Endothelial cell of umbilical vein (primary cell): ENCODE data around the gene ZP2. TPM values are rescaled to one million over a fixed set of nuclear protein-coding genes. Genes with fewer than 3 reads are reported as not detected.

Experiments used
- BruUV-seq: library from RNA; stranded (reverse); fragments of 400-500 nt; replicated peaks from 2 replicates; lab custom pipeline; 2021; lab: Mats Ljungman, UMichigan
- CTCF ChIA-PET: fragments of 300-600, 350-600 bp; sonication (Branson Sonifier 250); formaldehyde crosslinking; loops from one replicate; lab custom pipeline; 2021; ENCODE audit warnings: antibody characterized with exemption, inconsistent platforms; lab: Charles Lee
- POLR2A ChIA-PET: fragments of 300-600, 350-600 bp; sonication (Branson Sonifier 250); formaldehyde crosslinking; loops from one replicate; lab custom pipeline; 2021; ENCODE audit warnings: antibody characterized with exemption, inconsistent platforms; lab: Charles Lee
- DNase-seq: peaks from one replicate; pipeline ENCODE4 v3.0.0-alpha.2; 2011; ENCODE audit warnings: low read depth, low spot score
- FAIRE-seq: peaks from 2 replicates; lab custom pipeline; 2011; peaks lifted over from hg19 to GRCh38; lab: Jason Lieb, UNC
- H2AFZ ChIP-seq: 2 replicates; pipeline ENCODE4 v1.6.0; 2012; ENCODE audit warnings: low read depth, low read length, control low read depth, inconsistent platforms
- H3K27ac ChIP-seq: 2 replicates; pipeline ENCODE4 v1.5.1; 2011; ENCODE audit warnings: low read depth, mild to moderate bottlenecking, control low read depth, low read length, moderate library complexity; ENCODE audit not compliant: insufficient read depth
- H3K27me3 ChIP-seq, 2 experiments: 2 replicates each; pipeline versions ENCODE4 v1.6.0 to v1.6.1; 2011; ENCODE audit warnings: low read length in 2 of 2, mixed read lengths in 1 of 2; ENCODE audit not compliant: control insufficient read depth in 2 of 2, insufficient read depth in 2 of 2
- H3K36me3 ChIP-seq, 2 experiments: 2 replicates in 1 of 2; 3 replicates in 1 of 2; pipeline ENCODE4 v1.5.1; 2011; ENCODE audit warnings: low read length in 2 of 2, mild to moderate bottlenecking in 1 of 2, moderate library complexity in 1 of 2; ENCODE audit not compliant: control insufficient read depth in 2 of 2, insufficient read depth in 2 of 2; ENCODE audit errors: extremely low read depth in 1 of 2
- H3K4me1 ChIP-seq: 3 replicates; pipeline ENCODE4 v1.5.1; 2011; ENCODE audit warnings: mild to moderate bottlenecking, low read length; ENCODE audit not compliant: control insufficient read depth, insufficient read depth; ENCODE audit errors: extremely low read depth
- H3K4me2 ChIP-seq: 2 replicates; pipeline ENCODE4 v1.6.1; 2011; ENCODE audit warnings: low read length, control low read depth, mixed read lengths; ENCODE audit not compliant: insufficient read depth
- H3K4me3 ChIP-seq, 3 experiments: fragments of 200-600 bp in 1 of 3; sonication (generic), shearing (Covaris generic) in 1 of 3; replicated peaks in 1 of 3; 2 replicates each; pipeline ENCODE4 v1.5.1; 2011 to 2016; ENCODE audit warnings: control low read depth in 3 of 3, low read length in 3 of 3, mild to moderate bottlenecking in 2 of 3, inconsistent platforms in 1 of 3, low read depth in 1 of 3, moderate library complexity in 1 of 3; ENCODE audit not compliant: insufficient read depth in 1 of 3
- H3K79me2 ChIP-seq: 2 replicates; pipeline ENCODE4 v1.6.0; 2012; ENCODE audit warnings: low read length, inconsistent platforms; ENCODE audit not compliant: control insufficient read depth, insufficient read depth
- H3K9ac ChIP-seq: replicated peaks from 2 replicates; pipeline ENCODE3; 2011; ENCODE audit warnings: low read length, control low read depth; ENCODE audit not compliant: insufficient read depth; ENCODE audit errors: extremely low read depth
- H3K9me1 ChIP-seq: replicated peaks from 3 replicates; pipeline ENCODE4 v1.6.0; 2011; ENCODE audit warnings: mild to moderate bottlenecking, low read length; ENCODE audit not compliant: control insufficient read depth, insufficient read depth; ENCODE audit errors: extremely low read depth
- H3K9me3 ChIP-seq: replicated peaks from 2 replicates; pipeline ENCODE4 v1.5.1; 2012; ENCODE audit warnings: low read length, inconsistent platforms; ENCODE audit not compliant: control insufficient read depth, insufficient read depth
- H4K20me1 ChIP-seq: replicated peaks from 2 replicates; pipeline ENCODE3; 2011; ENCODE audit warnings: mild to moderate bottlenecking, low read length; ENCODE audit not compliant: control insufficient read depth, insufficient read depth; ENCODE audit errors: extremely low read depth
- EZH2 ChIP-seq: IDR thresholded peaks from 2 replicates; pipeline ENCODE4 v1.6.1; 2012; ENCODE audit warnings: borderline replicate concordance, low read depth, mild to moderate bottlenecking, moderate library complexity, low read length, inconsistent platforms; ENCODE audit not compliant: severe bottlenecking
- FOS ChIP-seq: IDR thresholded peaks from 2 replicates; pipeline ENCODE4 v1.6.1; 2011; ENCODE audit warnings: mild to moderate bottlenecking, low read length, moderate library complexity, borderline replicate concordance; ENCODE audit not compliant: insufficient read depth
- GATA2 ChIP-seq: IDR thresholded peaks from 2 replicates; pipeline ENCODE4 v1.7.0; 2011; ENCODE audit warnings: low read depth, mild to moderate bottlenecking, moderate library complexity, mixed read lengths, low read length; ENCODE audit not compliant: insufficient read length, insufficient read depth
- JUN ChIP-seq: IDR thresholded peaks from 2 replicates; pipeline ENCODE4 v1.6.1; 2011; ENCODE audit warnings: borderline replicate concordance, low read depth; ENCODE audit not compliant: insufficient read length, insufficient read depth
- MYC ChIP-seq: IDR thresholded peaks from one replicate; pipeline ENCODE4 v1.6.1; 2011; ENCODE audit warnings: mild to moderate bottlenecking, low read depth, low read length
- POLR2A ChIP-seq: IDR thresholded peaks from 2 replicates; pipeline ENCODE4 v1.6.1; 2012; ENCODE audit warnings: low read depth, mild to moderate bottlenecking, control low read depth, low read length
- POLR2AphosphoS5 ChIP-seq: IDR thresholded peaks from 2 replicates; pipeline ENCODE4 v1.6.1; 2012; ENCODE audit warnings: low read depth, mild to moderate bottlenecking, control low read depth, low read length, moderate library complexity; ENCODE audit not compliant: insufficient read depth
- dilution Hi-C: fragments of 300-500 bp; cut with MboI; formaldehyde crosslinking; loops from one replicate; pipeline ENCODE4 v1.15.0; 2019; ENCODE audit warnings: low sequenced_read_pairs; ENCODE audit not compliant: extremely low pct_ligation_motif_present
- intact Hi-C: fragments of 100-400 bp; cut with micrococcal nuclease; formaldehyde crosslinking; loops from one replicate; pipeline ENCODE4 v1.10.0; 2022
- polyA plus RNA-seq, 4 experiments: library from polyadenylated mRNA; depleted of rRNA in 3 of 4; stranded (reverse) in 3 of 4; unstranded in 1 of 4; fragments of >200 nt; gene quantifications; 2 replicates each; pipeline versions ENCODE4 v1.2.1 to v1.2.3, GENCODE V29; 2011 to 2012; ENCODE audit warnings: missing spikeins in 1 of 4
- total RNA-seq: library from RNA; stranded (reverse); gene quantifications from 2 replicates; pipeline ENCODE4 v1.2.3, GENCODE V29; 2021
- TF ChIP-seq, protein P1 (sequence below), 2 donors: IDR thresholded peaks; 1 replicate in 1 of 2; 2 replicates in 1 of 2; pipeline ENCODE4 v1.5.1; 2011; ENCODE audit warnings: low read length in 2 of 2, mild to moderate bottlenecking in 2 of 2, moderate library complexity in 2 of 2, control low read depth in 1 of 2, inconsistent platforms in 1 of 2, low read depth in 1 of 2; ENCODE audit not compliant: insufficient read depth in 1 of 2; ENCODE audit errors: extremely low read depth in 1 of 2
- TF ChIP-seq, protein P2 (sequence below): IDR thresholded peaks from 2 replicates; pipeline ENCODE4 v1.6.1; 2011; ENCODE audit not compliant: insufficient read depth, insufficient read length

Gene ZP2
- total and polyA plus RNA-seq, 2 donors (not counting 3 experiments of a cell fraction or from before 2014, with no cell fraction given) = not detected

DNA sequence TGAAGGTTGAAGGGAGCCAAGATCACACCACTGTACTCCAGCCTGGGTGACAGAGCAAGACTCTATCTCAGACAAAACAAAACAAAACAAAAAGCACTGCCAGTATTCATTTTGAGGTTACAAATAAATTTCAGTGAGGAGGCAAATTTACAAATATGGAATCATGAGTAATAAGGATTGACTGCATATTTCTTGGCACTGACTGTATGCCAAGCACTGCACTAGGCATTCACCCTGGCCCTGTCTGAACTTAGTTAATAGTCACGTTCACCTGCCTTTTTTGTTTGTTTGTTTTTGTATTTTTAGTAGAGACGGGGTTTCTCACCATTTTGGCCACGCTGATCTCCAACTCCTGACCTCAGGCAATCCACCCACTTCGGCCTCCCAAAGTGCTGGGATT is 47.8 kb downstream of the ZP2 start:
- no TSS peak for BruUV-seq
- CTCF ChIA-PET = interaction anchor here (1.4 to 1.8 kb wide), 2 partner anchors 26 to 137 kb away, joined by 6 to 9 read pairs; no protein-coding TSS in a partner anchor
- FAIRE-seq = no peak

More for the DNA sequence above, 47.8 kb downstream of the ZP2 start:
- intact Hi-C loops (no loop called here), dilution Hi-C loops (no loop called here)
- H3K9me1 ChIP-seq = no peaks in the 10 kb centered on the region
- H3K4me3 ChIP-seq = no peak overlapping the region
- POLR2A ChIA-PET = no interaction called here
- no peak overlapping the region for H3K9ac ChIP-seq
- peaks cover 4 to 9% of the 10 kb centered on the region in 2 experiments for H3K36me3 ChIP-seq
- DNase-seq = no peak
- no peak overlapping the region for H3K27ac ChIP-seq
- H2AFZ ChIP-seq = no peak overlapping the region
- H3K4me2 ChIP-seq = no peak overlapping the region
- H3K4me1 ChIP-seq = peaks cover 6% of the 10 kb centered on the region
- H3K9me3 ChIP-seq = no peaks in the 10 kb centered on the region
- H3K27me3 ChIP-seq = no peaks in the 10 kb centered on the region
- TF ChIP-seq JUN = no peak
- TF ChIP-seq, protein P1, sequence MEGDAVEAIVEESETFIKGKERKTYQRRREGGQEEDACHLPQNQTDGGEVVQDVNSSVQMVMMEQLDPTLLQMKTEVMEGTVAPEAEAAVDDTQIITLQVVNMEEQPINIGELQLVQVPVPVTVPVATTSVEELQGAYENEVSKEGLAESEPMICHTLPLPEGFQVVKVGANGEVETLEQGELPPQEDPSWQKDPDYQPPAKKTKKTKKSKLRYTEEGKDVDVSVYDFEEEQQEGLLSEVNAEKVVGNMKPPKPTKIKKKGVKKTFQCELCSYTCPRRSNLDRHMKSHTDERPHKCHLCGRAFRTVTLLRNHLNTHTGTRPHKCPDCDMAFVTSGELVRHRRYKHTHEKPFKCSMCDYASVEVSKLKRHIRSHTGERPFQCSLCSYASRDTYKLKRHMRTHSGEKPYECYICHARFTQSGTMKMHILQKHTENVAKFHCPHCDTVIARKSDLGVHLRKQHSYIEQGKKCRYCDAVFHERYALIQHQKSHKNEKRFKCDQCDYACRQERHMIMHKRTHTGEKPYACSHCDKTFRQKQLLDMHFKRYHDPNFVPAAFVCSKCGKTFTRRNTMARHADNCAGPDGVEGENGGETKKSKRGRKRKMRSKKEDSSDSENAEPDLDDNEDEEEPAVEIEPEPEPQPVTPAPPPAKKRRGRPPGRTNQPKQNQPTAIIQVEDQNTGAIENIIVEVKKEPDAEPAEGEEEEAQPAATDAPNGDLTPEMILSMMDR (IDR thresholded peaks at IDR 0.05; ENCODE audit: extremely low read depth in 1 of 2, insufficient read depth in 1 of 2, low read depth in 1 of 2, low read length in 2 of 2) = no peak
- no peak for TF ChIP-seq POLR2AphosphoS5
- TF ChIP-seq GATA2 = no peak
- TF ChIP-seq, protein P2, sequence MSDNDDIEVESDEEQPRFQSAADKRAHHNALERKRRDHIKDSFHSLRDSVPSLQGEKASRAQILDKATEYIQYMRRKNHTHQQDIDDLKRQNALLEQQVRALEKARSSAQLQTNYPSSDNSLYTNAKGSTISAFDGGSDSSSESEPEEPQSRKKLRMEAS = no peak
- no peak for TF ChIP-seq MYC
- no peak for TF ChIP-seq POLR2A
- no peak for TF ChIP-seq EZH2
- no peak for TF ChIP-seq FOS
- no peaks in the 10 kb centered on the region for H4K20me1 ChIP-seq
- H3K79me2 ChIP-seq = no peaks in the 10 kb centered on the region
